Measurements from ENCODE around the gene KCNK10.

DNA sequence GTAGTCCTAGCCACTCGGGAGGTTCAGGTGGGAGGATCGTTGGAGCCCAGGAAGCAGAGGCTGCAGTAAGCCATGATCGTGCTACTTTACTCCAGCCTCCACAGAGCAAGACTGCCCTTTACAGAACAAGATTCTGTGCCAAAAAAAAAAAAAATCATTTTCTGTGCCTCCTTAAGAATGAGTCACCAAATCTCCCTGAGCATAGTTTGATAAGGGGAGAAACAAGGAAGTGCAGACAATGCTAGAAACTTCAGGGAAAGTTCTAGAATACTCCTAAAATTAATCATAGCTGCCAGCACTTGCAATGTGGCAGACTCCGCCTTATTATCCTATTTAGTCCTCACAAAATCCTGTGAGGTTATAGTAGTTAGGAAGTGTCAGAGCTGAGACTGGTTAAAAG, 74.5 kb downstream of the KCNK10 start:
- TF ChIP-seq CTCF (IDR thresholded peaks at IDR 0.05) (no peak), POLR2A (IDR thresholded peaks at IDR 0.05) (no peak)

Data from suprapubic skin (tissue), 3 donors.